OCI-LY1 (cell line): Measurements from ENCODE around the gene TTL.

Experiments
- EZH2 ChIP-seq: fragments of 200-600 bp; sonication (generic), shearing (Covaris generic); IDR thresholded peaks from 2 replicates; pipeline ENCODE4 v1.8.0; 2017; ENCODE audit warnings: borderline replicate concordance, mixed run types, mild to moderate bottlenecking, antibody characterized with exemption, low read length, moderate library complexity, mixed read lengths
- TF ChIP-seq, protein P1 (sequence below): fragments of 200-600 bp; sonication (generic), shearing (Covaris generic); IDR thresholded peaks from 2 replicates; pipeline ENCODE4 v1.5.1; 2017; ENCODE audit warnings: mild to moderate bottlenecking, antibody characterized with exemption, low read length, moderate library complexity, mixed read lengths

DNA sequence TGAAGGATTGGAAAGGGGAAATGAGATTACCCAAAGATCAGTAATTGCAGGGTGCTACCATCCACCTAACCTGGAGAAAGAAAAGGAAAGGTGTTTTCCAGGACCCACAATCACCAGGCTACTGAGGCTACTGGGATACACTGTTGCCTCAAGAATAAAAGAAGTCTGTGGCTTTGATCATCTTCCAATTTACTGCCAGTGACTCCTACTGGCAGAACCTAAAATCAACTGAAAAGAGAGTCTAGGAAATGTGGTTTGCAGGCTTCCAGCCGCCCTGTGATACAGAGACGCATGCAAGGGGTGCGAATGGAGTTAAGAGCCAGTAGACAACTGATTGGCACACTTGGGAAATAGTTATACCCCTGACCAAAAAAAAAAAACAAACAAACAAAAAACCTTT lies 16.6 kb upstream of the TTL start:
- TF ChIP-seq, protein P1, sequence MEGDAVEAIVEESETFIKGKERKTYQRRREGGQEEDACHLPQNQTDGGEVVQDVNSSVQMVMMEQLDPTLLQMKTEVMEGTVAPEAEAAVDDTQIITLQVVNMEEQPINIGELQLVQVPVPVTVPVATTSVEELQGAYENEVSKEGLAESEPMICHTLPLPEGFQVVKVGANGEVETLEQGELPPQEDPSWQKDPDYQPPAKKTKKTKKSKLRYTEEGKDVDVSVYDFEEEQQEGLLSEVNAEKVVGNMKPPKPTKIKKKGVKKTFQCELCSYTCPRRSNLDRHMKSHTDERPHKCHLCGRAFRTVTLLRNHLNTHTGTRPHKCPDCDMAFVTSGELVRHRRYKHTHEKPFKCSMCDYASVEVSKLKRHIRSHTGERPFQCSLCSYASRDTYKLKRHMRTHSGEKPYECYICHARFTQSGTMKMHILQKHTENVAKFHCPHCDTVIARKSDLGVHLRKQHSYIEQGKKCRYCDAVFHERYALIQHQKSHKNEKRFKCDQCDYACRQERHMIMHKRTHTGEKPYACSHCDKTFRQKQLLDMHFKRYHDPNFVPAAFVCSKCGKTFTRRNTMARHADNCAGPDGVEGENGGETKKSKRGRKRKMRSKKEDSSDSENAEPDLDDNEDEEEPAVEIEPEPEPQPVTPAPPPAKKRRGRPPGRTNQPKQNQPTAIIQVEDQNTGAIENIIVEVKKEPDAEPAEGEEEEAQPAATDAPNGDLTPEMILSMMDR, result no peak
- no peak for TF ChIP-seq EZH2
